ENCODE data around the gene PACS2. TPM values are rescaled to one million over a fixed set of nuclear protein-coding genes. Genes with fewer than 3 reads are reported as not detected.

The PACS2 gene
- total RNA-seq, 1 donor from 2014 or later = 263 TPM

DNA sequence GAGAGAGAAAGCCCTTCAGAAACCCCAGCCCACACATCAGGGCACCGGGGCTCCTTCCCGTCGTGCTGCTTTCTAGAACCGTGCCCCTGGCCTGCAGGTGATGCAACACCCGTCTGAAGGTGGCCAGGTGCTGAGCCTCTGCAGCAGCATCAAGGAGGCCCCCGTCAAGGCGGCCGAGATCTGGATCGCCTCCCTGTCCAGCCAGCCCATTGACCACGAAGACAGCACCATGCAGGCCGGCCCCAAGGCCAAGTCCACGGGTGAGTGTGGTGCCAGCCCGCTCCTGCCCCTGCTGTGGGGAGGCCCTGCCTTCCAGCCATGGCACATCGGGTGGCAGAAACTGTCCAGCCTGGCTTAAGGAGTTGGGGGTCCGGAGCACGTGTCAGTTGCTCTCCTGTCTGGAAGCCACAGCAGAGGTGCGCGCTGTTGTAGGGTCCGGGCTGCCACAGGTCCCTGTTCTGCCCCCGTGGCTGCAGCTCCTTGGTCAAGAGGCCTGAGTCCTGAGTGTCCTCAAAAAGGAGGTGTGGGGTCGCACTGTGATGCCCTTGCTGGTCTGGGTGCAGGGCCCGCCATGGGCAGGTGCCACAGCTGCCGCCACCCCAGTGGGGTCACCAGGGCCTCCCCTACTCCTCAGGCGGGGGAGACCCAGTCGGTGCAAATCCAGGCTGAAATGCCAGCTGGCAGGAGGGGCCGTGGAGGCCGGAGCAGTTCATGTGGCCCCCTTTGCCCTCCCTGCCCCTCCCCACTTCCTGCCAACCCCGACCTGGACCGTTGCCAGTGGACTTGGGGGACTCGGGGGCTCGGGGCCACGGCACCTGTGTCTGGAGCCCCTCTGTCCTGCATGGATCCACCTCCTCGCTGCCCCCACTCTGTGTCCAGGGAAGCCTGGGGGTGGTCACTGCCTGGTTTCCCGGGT lies 52.8 kb downstream of the PACS2 start:
- Mint-ChIP-seq H3K4me3 (ENCODE audit: unreplicated experiment) (no peak overlapping the region), H3K27ac (ENCODE audit: unreplicated experiment) (no peak overlapping the region)

DNA sequence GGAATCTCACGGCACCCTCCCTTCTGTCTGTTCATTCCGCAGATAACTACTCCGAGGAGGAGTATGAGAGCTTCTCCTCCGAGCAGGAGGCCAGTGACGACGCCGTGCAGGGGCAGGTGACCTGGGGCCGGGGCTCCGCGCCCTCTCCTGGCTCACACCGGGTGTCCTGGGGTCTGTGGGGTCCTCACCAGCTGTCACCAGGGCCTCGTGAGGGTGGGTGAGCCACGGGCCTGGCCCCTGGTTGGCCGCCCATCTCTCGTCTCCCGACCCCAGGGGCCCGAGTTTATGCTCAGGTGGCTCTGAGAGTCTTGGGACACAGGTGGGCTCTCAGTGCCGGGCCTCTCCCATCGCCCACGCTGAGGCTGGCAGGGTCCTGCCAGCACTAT lies 53.5 kb downstream of the PACS2 start:
- Mint-ChIP-seq H3K27ac (ENCODE audit: unreplicated experiment) (no peak overlapping the region), H3K4me1 (ENCODE audit: low read depth, unreplicated experiment) (peaks cover 8% of the 10 kb centered on the region), H3K9me3 (ENCODE audit: unreplicated experiment) (peaks cover 5% of the 10 kb centered on the region), H3K36me3 (ENCODE audit: unreplicated experiment) (peaks cover 8% of the 10 kb centered on the region), H3K4me3 (ENCODE audit: unreplicated experiment) (no peak overlapping the region), H3K27me3 (ENCODE audit: unreplicated experiment) (peaks cover 8% of the 10 kb centered on the region)
- TF ChIP-seq, protein P1, sequence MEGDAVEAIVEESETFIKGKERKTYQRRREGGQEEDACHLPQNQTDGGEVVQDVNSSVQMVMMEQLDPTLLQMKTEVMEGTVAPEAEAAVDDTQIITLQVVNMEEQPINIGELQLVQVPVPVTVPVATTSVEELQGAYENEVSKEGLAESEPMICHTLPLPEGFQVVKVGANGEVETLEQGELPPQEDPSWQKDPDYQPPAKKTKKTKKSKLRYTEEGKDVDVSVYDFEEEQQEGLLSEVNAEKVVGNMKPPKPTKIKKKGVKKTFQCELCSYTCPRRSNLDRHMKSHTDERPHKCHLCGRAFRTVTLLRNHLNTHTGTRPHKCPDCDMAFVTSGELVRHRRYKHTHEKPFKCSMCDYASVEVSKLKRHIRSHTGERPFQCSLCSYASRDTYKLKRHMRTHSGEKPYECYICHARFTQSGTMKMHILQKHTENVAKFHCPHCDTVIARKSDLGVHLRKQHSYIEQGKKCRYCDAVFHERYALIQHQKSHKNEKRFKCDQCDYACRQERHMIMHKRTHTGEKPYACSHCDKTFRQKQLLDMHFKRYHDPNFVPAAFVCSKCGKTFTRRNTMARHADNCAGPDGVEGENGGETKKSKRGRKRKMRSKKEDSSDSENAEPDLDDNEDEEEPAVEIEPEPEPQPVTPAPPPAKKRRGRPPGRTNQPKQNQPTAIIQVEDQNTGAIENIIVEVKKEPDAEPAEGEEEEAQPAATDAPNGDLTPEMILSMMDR (IDR thresholded peaks at IDR 0.05; ENCODE audit: partially characterized antibody, unreplicated experiment) = no peak
- no peak for DNase-seq

More for the DNA sequence above, 52.8 kb downstream of the PACS2 start:
- peak; percentile 12 for DNase-seq
- peaks cover 8% of the 10 kb centered on the region for H3K27me3 Mint-ChIP-seq (ENCODE audit: unreplicated experiment)
- H3K9me3 Mint-ChIP-seq (ENCODE audit: unreplicated experiment) = peaks cover 5% of the 10 kb centered on the region
- TF ChIP-seq, protein P1 (IDR thresholded peaks at IDR 0.05; ENCODE audit: partially characterized antibody, unreplicated experiment) = no peak
- H3K36me3 Mint-ChIP-seq (ENCODE audit: unreplicated experiment) = peaks cover 8% of the 10 kb centered on the region
- H3K4me1 Mint-ChIP-seq (ENCODE audit: low read depth, unreplicated experiment) = peaks cover 8% of the 10 kb centered on the region

DNA sequence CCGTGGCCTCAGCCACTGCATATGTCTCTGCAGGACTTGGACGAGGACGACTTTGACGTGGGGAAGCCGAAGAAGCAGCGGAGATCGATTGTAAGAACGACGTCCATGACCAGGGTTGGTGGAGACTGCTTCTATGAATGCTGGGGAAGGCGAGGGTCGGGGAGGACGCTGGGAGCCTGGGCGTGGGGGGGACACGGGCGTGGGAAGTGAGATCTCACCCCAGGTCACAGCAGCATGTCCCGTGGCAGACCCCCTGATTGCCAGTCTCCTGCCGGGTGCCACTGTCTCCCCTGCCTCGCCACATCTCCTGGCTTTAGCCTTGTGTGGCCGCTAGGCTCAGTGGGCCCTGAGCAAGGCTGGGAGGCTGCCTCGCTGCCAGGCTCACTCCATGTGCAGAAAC lies 53.9 kb downstream of the PACS2 start:
- DNase-seq = no peak
- Mint-ChIP-seq H3K4me1 (ENCODE audit: low read depth, unreplicated experiment) (peaks cover 8% of the 10 kb centered on the region), H3K36me3 (ENCODE audit: unreplicated experiment) (peaks cover 6% of the 10 kb centered on the region), H3K27ac (ENCODE audit: unreplicated experiment) (no peak overlapping the region), H3K27me3 (ENCODE audit: unreplicated experiment) (peaks cover 8% of the 10 kb centered on the region), H3K4me3 (ENCODE audit: unreplicated experiment) (no peak overlapping the region), H3K9me3 (ENCODE audit: unreplicated experiment) (peaks cover 5% of the 10 kb centered on the region)
- TF ChIP-seq, protein P1 (IDR thresholded peaks at IDR 0.05; ENCODE audit: partially characterized antibody, unreplicated experiment) = no peak

DNA sequence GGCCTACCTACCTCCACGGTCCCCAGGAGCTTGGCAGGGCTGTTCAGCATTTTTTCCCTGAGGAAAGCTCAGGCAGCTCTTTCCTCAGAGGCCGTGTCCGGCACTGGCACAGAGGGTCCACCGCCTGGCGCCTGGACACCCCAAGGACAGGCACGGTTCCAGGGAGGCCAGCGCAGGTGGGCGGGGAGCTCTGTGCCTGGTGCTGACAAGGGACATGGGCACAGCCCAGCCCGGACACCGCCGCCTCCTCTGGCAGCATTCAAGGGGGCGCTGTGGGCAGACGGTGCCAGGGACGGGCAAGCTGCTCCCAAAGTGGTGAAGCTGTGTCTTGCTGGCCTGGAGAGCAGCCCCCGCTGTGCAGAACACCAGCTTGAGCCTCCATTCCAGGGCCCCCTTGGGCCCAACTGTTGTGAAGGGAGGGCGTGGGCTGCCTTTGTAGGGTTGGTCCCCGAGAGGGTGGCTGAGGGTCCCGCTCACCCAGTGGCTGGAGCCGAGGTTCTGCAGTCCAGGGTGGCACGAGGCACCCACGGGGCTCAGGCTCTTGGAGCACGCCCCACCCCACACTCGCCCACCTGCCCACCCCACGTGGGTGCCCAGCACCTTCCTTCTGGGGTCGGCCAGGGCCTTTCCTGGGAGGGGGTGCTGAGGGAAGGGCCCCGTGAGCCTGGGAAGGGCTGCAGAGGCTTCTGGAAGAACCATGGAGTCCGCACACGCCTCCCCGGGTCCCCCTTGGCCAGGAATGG lies 54.5 kb downstream of the PACS2 start:
- peaks cover 5% of the 10 kb centered on the region for H3K9me3 Mint-ChIP-seq (ENCODE audit: unreplicated experiment)
- no peak overlapping the region for H3K27ac Mint-ChIP-seq (ENCODE audit: unreplicated experiment)
- H3K27me3 Mint-ChIP-seq (ENCODE audit: unreplicated experiment) = peaks cover 2% of the 10 kb centered on the region
- TF ChIP-seq, protein P1 (IDR thresholded peaks at IDR 0.05; ENCODE audit: partially characterized antibody, unreplicated experiment) = no peak
- DNase-seq = no peak
- H3K4me3 Mint-ChIP-seq (ENCODE audit: unreplicated experiment) = no peak overlapping the region
- no peaks in the 10 kb centered on the region for H3K36me3 Mint-ChIP-seq (ENCODE audit: unreplicated experiment)
- peaks cover 3% of the 10 kb centered on the region for H3K4me1 Mint-ChIP-seq (ENCODE audit: low read depth, unreplicated experiment)

Data from glutamatergic neuron (in vitro differentiated cells).